ENCODE results near the gene NELFB.

Gene NELFB

GRCh38 chr9:137278061-137278701 lies 23.1 kb downstream of the NELFB start:
- H3K4me3 ChIP-seq (ENCODE audit: low read length), result no peak overlapping the region
- H3K9me3 ChIP-seq (ENCODE audit: low read length), result peaks cover 13% of the 10 kb centered on the region
- H2AFZ ChIP-seq (ENCODE audit: low read depth, low read length), result no peak overlapping the region
- H3K36me3 ChIP-seq (ENCODE audit: insufficient read depth, low read length), result peaks cover 15% of the 10 kb centered on the region
- H3K4me1 ChIP-seq (ENCODE audit: insufficient read depth, low read length), result no peaks in the 10 kb centered on the region
- no peaks in the 10 kb centered on the region for H3K27me3 ChIP-seq (ENCODE audit: insufficient read depth, low read length)

- Histone ChIP-seq H3K27me3 (ENCODE audit: insufficient read depth, low read length) (no peaks in the 10 kb centered on the region), H3K4me1 (ENCODE audit: insufficient read depth, low read length) (no peaks in the 10 kb centered on the region), H3K9me3 (ENCODE audit: low read length) (peaks cover 13% of the 10 kb centered on the region), H2AFZ (ENCODE audit: low read depth, low read length) (no peak overlapping the region), H3K36me3 (ENCODE audit: insufficient read depth, low read length) (peaks cover 8% of the 10 kb centered on the region), H3K4me3 (ENCODE audit: low read length) (no peak overlapping the region)
Measured at GRCh38 chr9:137278721-137279711, 23.9 kb downstream of the NELFB start.

- Histone ChIP-seq H3K36me3 (ENCODE audit: insufficient read depth, low read length) (peaks cover 2% of the 10 kb centered on the region), H3K4me3 (ENCODE audit: low read length) (no peak overlapping the region), H3K4me1 (ENCODE audit: insufficient read depth, low read length) (no peaks in the 10 kb centered on the region), H3K27me3 (ENCODE audit: insufficient read depth, low read length) (no peaks in the 10 kb centered on the region), H3K9me3 (ENCODE audit: low read length) (peaks cover 13% of the 10 kb centered on the region), H2AFZ (ENCODE audit: low read depth, low read length) (no peak overlapping the region)
Measured at GRCh38 chr9:137279741-137280473, 24.8 kb downstream of the NELFB start.

- H3K4me1 ChIP-seq (ENCODE audit: insufficient read depth, low read length), result no peaks in the 10 kb centered on the region
- H2AFZ ChIP-seq (ENCODE audit: low read depth, low read length), result no peak overlapping the region
- peaks cover 2% of the 10 kb centered on the region for H3K36me3 ChIP-seq (ENCODE audit: insufficient read depth, low read length)
- peaks cover 13% of the 10 kb centered on the region for H3K9me3 ChIP-seq (ENCODE audit: low read length)
- H3K4me3 ChIP-seq (ENCODE audit: low read length), result no peak overlapping the region
- H3K27me3 ChIP-seq (ENCODE audit: insufficient read depth, low read length), result no peaks in the 10 kb centered on the region
Measured at GRCh38 chr9:137280474-137281344, 25.6 kb downstream of the NELFB start.

DNA sequence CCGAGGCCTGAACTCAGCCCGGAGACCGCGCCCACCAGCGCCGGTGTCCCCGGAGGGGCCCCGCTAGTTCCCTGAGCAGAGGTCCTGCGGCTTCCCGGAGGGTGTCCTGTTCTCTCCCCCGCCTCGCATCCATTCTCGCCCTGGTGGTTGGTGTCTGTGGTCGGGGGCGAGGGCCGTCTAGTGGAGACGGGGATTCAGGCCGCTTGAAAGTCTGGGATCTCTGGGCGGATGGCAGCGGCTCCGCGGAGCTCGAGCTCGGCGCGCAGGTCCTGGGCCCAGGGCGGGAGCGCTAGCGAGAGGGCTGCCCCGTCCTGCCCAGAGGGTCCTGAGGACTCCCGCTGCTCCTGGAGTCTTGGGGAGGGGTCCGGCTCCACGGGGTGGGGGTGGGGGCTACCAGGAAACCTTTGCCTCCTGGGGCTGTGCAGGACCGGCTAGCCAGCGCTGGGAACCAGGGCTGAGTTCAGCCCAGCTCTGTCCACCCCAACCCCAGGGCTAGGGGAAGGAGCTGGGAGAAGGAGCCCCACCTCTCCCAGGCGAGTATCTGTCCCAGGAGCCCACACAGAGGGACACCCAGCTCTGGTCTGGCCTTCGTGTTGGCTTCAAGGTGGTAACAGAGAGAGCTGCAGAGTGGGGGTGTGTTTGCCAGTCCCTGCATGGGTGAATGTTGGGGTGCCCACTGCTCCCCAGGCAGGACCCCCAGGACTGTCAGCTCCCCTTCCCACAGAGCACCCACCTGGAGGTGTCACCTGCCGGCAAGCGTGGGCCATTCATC lies 26.4 kb downstream of the NELFB start:
- no peaks in the 10 kb centered on the region for H3K27me3 ChIP-seq (ENCODE audit: insufficient read depth, low read length)

DNA sequence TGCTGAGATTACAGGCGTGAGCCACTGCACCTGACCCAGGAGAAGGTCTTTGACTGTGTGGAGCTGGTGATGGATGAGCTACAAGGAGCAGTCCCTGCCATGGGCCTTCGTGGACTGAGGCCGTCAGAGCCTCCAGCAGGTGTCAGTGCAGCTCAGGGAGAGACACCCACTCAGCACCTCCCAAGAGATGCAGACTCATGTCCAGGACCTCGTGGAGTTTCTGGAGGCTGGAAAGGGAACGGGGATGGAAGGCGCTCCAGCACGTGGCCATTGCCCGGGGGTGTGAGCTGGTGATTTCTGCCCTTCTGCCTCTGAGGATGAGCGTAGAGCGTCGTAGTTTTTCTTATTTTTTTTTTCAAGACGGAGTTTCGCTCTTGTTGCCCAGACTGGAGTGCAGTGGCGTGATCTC lies 31.9 kb downstream of the NELFB start:
- Histone ChIP-seq H3K36me3 (ENCODE audit: insufficient read depth, low read length) (no peaks in the 10 kb centered on the region), H2AFZ (ENCODE audit: low read depth, low read length) (no peak overlapping the region), H3K4me3 (ENCODE audit: low read length) (no peak overlapping the region), H3K4me1 (ENCODE audit: insufficient read depth, low read length) (no peaks in the 10 kb centered on the region), H3K9me3 (ENCODE audit: low read length) (no peaks in the 10 kb centered on the region), H3K27me3 (ENCODE audit: insufficient read depth, low read length) (no peaks in the 10 kb centered on the region)

More for the DNA sequence above, 26.4 kb downstream of the NELFB start:
- Histone ChIP-seq H3K36me3 (ENCODE audit: insufficient read depth, low read length) (peaks cover 2% of the 10 kb centered on the region), H2AFZ (ENCODE audit: low read depth, low read length) (no peak overlapping the region), H3K9me3 (ENCODE audit: low read length) (peaks cover 13% of the 10 kb centered on the region), H3K4me1 (ENCODE audit: insufficient read depth, low read length) (no peaks in the 10 kb centered on the region), H3K4me3 (ENCODE audit: low read length) (no peak overlapping the region)

GRCh38 chr9:137293094-137293481 lies 38.0 kb downstream of the NELFB start:
- Histone ChIP-seq H3K9me3 (ENCODE audit: low read length) (peaks cover 2% of the 10 kb centered on the region), H3K4me3 (ENCODE audit: low read length) (no peak overlapping the region), H3K4me1 (ENCODE audit: insufficient read depth, low read length) (peaks cover 20% of the 10 kb centered on the region), H2AFZ (ENCODE audit: low read depth, low read length) (no peak overlapping the region), H3K36me3 (ENCODE audit: insufficient read depth, low read length) (peaks cover 2% of the 10 kb centered on the region), H3K27me3 (ENCODE audit: insufficient read depth, low read length) (no peaks in the 10 kb centered on the region)

DNA sequence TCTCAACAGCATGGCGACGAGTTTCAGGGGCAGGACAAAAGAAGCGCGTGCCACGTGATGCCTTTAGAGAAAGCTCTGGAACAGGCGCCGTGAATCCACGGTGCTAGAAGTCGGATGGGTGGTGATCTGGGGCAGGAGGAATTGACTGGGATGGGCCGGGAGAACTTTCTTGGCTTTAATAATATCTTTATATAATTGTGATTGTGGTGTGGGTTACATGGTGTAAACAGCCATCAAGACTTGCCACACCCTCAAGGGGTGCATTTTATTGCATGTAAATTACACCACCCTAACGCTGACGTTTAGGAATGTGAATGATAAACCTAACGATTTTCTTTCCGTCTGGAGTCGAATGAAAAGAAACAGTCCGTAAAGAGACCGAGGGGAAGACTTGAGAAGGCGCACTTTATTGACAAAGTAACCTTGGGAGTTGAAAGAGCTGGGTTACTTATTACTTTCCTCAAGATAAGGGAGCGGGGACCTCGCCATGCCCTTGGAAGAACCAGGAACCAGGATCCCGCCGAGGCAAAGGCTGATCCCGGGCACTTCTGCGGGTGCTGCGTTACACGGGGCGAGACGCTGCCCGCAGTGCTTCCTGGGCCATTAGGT lies 38.5 kb downstream of the NELFB start:
- Histone ChIP-seq H2AFZ (ENCODE audit: low read depth, low read length) (no peak overlapping the region), H3K4me1 (ENCODE audit: insufficient read depth, low read length) (peaks cover 25% of the 10 kb centered on the region), H3K4me3 (ENCODE audit: low read length) (no peak overlapping the region), H3K27me3 (ENCODE audit: insufficient read depth, low read length) (no peaks in the 10 kb centered on the region), H3K36me3 (ENCODE audit: insufficient read depth, low read length) (peaks cover 5% of the 10 kb centered on the region), H3K9me3 (ENCODE audit: low read length) (peaks cover 2% of the 10 kb centered on the region)

DNA sequence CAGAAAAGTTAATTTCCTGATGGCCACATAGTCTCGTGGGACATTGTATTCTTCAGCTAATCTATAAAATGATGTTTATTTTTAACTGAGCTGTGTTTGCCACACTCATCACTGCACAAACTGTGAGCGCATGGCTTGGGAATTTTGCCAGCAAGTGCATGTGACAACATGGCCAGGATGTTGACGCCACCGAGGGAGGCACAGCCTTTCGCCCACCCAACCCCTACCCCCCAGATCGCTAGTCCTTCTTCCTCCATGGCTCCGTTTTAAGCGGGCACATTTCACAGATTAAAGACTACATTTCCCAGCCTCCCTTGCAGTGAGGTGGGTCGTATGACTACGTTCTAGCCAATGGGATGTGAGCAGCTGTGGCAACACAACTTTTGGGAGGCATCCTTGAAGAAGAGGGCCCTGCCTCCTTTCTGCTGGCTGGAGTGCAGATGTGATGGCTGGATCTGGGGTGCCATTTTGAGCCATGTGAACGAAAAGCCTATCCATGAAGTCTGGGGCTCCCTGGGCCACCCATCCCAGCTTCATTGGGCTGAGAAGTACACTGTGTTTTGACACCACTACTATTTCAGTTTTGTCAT lies 39.1 kb downstream of the NELFB start:
- peaks cover 2% of the 10 kb centered on the region for H3K9me3 ChIP-seq (ENCODE audit: low read length)
- peaks cover 31% of the 10 kb centered on the region for H3K4me1 ChIP-seq (ENCODE audit: insufficient read depth, low read length)
- H2AFZ ChIP-seq (ENCODE audit: low read depth, low read length), result no peak overlapping the region
- peaks cover 9% of the 10 kb centered on the region for H3K36me3 ChIP-seq (ENCODE audit: insufficient read depth, low read length)
- H3K4me3 ChIP-seq (ENCODE audit: low read length), result no peak overlapping the region
- no peaks in the 10 kb centered on the region for H3K27me3 ChIP-seq (ENCODE audit: insufficient read depth, low read length)

GRCh38 chr9:137294681-137295237 lies 39.6 kb downstream of the NELFB start:
- H3K9me3 ChIP-seq (ENCODE audit: low read length), result peaks cover 2% of the 10 kb centered on the region
- peaks cover 9% of the 10 kb centered on the region for H3K36me3 ChIP-seq (ENCODE audit: insufficient read depth, low read length)
- peaks cover 37% of the 10 kb centered on the region for H3K4me1 ChIP-seq (ENCODE audit: insufficient read depth, low read length)
- peak overlapping the region; percentile 15 for H3K4me3 ChIP-seq (ENCODE audit: low read length)
- H3K27me3 ChIP-seq (ENCODE audit: insufficient read depth, low read length), result no peaks in the 10 kb centered on the region
- H2AFZ ChIP-seq (ENCODE audit: low read depth, low read length), result no peak overlapping the region

DNA sequence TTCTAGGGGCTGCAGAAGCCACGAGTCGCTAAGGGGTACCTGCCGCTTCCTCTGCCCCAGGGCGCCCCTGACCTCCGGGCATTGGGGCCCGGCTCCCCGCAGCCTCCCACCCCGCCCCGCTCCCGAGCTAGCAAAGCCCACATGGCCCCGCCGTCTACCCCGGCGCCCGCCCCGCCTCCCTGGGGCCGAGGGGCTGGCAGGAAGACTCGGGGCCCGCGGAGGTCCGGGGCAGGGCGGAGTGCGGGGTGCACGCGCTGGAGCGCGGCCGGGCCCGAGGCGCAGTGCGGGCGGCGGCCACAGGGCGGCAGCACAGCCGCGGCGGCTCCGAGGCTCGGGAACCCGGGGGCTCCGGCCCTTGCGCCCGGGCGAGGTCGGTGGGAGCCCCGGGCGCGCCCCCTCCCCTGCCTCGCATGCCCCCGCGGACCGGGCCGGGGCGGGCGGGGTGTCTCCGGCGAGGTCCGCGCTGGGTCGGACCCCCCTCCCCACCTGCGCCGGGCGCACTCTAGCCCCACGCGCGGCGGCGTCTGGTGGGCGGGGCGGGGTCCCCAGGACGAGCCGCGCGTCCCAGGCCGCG lies 40.2 kb downstream of the NELFB start:
- Histone ChIP-seq H3K4me1 (ENCODE audit: insufficient read depth, low read length) (peaks cover 41% of the 10 kb centered on the region), H2AFZ (ENCODE audit: low read depth, low read length) (no peak overlapping the region), H3K36me3 (ENCODE audit: insufficient read depth, low read length) (peaks cover 9% of the 10 kb centered on the region), H3K9me3 (ENCODE audit: low read length) (peaks cover 2% of the 10 kb centered on the region), H3K27me3 (ENCODE audit: insufficient read depth, low read length) (no peaks in the 10 kb centered on the region), H3K4me3 (ENCODE audit: low read length) (peak overlapping the region; percentile 35)
